ENCODE results near the gene C19orf85. TPM values are rescaled to one million over a fixed set of nuclear protein-coding genes. Genes with fewer than 3 reads are reported as not detected.
"Not testable (repeated sequence)": the region's sequence is repeated elsewhere in the genome, so short reads cannot be mapped to it uniquely, and the experiment has no call there.

Gene C19orf85
- polyA plus RNA-seq, 1 experiment, result not detected

DNA sequence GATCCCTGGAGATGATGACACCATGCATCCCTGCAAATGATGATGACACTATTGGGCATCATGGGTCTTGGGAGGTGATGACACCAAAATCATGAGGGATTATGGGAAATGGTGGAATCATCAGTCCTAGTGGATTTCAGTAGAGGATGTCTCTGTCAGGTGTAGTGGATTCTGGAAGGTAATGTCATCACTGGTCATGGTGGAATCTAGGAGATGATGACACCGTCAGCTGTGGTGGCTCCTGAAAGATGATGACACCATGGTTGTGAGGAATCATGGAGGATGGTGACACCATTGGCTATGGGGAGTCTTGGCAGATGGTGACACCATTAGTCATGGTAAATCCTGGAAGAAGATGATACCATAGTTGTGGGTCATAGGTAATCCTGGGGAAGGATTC lies 33.4 kb downstream of the C19orf85 start:
- TF ChIP-seq, protein P1, sequence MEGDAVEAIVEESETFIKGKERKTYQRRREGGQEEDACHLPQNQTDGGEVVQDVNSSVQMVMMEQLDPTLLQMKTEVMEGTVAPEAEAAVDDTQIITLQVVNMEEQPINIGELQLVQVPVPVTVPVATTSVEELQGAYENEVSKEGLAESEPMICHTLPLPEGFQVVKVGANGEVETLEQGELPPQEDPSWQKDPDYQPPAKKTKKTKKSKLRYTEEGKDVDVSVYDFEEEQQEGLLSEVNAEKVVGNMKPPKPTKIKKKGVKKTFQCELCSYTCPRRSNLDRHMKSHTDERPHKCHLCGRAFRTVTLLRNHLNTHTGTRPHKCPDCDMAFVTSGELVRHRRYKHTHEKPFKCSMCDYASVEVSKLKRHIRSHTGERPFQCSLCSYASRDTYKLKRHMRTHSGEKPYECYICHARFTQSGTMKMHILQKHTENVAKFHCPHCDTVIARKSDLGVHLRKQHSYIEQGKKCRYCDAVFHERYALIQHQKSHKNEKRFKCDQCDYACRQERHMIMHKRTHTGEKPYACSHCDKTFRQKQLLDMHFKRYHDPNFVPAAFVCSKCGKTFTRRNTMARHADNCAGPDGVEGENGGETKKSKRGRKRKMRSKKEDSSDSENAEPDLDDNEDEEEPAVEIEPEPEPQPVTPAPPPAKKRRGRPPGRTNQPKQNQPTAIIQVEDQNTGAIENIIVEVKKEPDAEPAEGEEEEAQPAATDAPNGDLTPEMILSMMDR (IDR thresholded peaks at IDR 0.05; ENCODE audit: low read depth, low read length), result no peak
- no peak overlapping the region for H3K4me3 ChIP-seq (ENCODE audit: low read depth, low read length)
- peaks cover 9% of the 10 kb centered on the region for H3K27me3 ChIP-seq (ENCODE audit: control insufficient read depth, insufficient read depth, low read length)
- H3K27ac ChIP-seq (ENCODE audit: low read depth, low read length), result no peak overlapping the region
- ChIA-PET POLR2A (interaction anchor here (0.5 kb wide), 1 partner anchor 303 kb away, joined by 3 read pairs; no protein-coding TSS in a partner anchor), CTCF (no interaction called here)
- H3K9me3 ChIP-seq (ENCODE audit: control insufficient read depth, insufficient read depth, low read length), result peaks cover 16% of the 10 kb centered on the region; the same call in 1 of the 2 replicates
- no peak for DNase-seq (ENCODE audit: low read depth, low spot score)

DNA sequence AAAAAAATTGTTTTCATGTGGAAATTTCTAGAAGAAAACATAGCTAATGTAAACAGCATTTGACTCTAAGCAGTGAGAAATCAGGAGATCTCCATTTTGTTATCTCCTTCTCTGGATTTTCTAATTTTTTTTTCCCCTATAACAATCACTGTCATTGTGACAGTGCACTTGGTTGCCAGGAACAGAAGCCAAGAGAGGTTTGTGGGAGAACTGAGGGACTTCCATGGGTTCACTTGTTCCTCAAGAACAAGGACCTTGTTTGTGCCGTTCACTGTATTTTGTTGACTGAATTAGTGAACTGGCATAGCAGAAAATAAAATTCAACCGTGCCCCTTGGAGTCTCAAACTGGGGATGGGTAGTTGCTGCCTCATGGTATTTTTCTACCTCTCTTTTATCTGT lies 38.5 kb downstream of the C19orf85 start:
- DNase-seq (ENCODE audit: low read depth, low spot score), result no peak
- no peak overlapping the region for H3K4me3 ChIP-seq (ENCODE audit: low read depth, low read length)
- TF ChIP-seq, protein P1 (IDR thresholded peaks at IDR 0.05; ENCODE audit: low read depth, low read length), result no peak
- no peaks in the 10 kb centered on the region; the same call in 1 of the 2 replicates for H3K9me3 ChIP-seq (ENCODE audit: control insufficient read depth, insufficient read depth, low read length)
- no peak overlapping the region for H3K27ac ChIP-seq (ENCODE audit: low read depth, low read length)
- ChIA-PET CTCF (no interaction called here), POLR2A (no interaction called here)
- H3K27me3 ChIP-seq (ENCODE audit: control insufficient read depth, insufficient read depth, low read length), result peaks cover 16% of the 10 kb centered on the region

DNA sequence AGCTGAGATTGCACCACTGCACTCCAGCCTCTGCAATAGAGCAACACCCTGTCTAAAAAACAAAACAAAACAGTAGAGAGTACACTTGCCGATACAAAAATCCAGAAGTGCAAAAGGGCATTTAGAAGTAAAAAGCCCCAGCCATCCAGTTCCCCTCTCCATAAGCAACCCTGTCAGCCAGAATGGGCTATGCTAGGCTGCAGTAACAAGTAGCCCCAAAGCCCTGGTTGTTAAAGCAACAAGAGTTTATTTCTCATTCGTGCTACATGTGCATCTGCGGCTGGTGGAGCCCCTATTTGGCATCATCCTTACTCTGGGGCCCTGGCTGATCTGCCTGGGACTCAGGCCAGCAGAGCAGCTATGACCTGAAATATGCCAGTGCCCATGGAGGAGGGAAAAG lies 40.0 kb downstream of the C19orf85 start:
- DNase-seq (ENCODE audit: low read depth, low spot score), result no peak
- TF ChIP-seq, protein P1 (IDR thresholded peaks at IDR 0.05; ENCODE audit: low read depth, low read length), result no peak
- ChIA-PET POLR2A (no interaction called here), CTCF (interaction anchor here (0.6 kb wide), 1 partner anchor 943 kb away, joined by 5 read pairs; no protein-coding TSS in a partner anchor)
- H3K27ac ChIP-seq (ENCODE audit: low read depth, low read length), result no peak overlapping the region
- H3K4me3 ChIP-seq (ENCODE audit: low read depth, low read length), result no peak overlapping the region
- peaks cover 16% of the 10 kb centered on the region for H3K27me3 ChIP-seq (ENCODE audit: control insufficient read depth, insufficient read depth, low read length)
- peaks cover 4% of the 10 kb centered on the region; the same call in 1 of the 2 replicates for H3K9me3 ChIP-seq (ENCODE audit: control insufficient read depth, insufficient read depth, low read length)

DNA sequence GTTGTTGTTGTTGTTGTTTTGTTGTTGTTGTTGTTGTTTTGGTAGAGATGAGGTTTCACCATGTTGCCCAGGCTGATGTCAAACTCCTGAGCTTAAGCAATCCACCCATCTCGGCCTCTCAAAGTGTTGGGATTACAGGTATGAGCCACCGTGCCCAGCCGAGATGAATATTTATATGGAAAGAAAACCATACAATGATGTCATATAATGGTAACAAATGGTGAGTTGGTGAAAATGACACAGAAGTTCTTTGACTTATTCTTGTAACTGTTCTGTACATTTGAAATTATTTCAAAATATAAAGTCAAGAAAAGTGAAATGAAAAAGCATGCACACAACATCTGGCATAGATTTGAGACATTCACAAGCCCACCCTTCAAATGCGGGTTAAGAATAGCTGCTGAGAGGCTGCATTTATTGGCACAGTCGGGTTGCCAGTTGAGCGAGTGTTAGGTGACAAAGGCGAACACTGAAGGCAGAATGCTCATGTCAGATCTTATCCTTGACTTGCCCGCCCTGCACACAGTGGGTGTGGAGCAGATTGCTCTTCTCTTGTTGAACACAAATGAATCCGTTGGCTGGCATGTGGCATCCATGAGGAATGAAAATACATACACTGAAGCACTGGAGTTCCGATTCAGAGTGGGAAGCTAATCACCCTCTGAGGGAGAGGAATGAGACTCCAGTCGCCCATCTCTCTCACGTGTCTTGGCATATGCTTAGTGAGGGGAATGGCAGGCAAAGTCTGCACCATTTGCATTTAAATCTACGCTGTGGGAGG lies 41.1 kb downstream of the C19orf85 start:
- TF ChIP-seq, protein P1 (IDR thresholded peaks at IDR 0.05; ENCODE audit: low read depth, low read length), result no peak
- no peak overlapping the region for H3K27ac ChIP-seq (ENCODE audit: low read depth, low read length)
- peaks cover 18% of the 10 kb centered on the region for H3K27me3 ChIP-seq (ENCODE audit: control insufficient read depth, insufficient read depth, low read length)
- no peak for DNase-seq (ENCODE audit: low read depth, low spot score)
- peaks cover 6% of the 10 kb centered on the region; the same call in 1 of the 2 replicates for H3K9me3 ChIP-seq (ENCODE audit: control insufficient read depth, insufficient read depth, low read length)
- POLR2A ChIA-PET, result no interaction called here
- H3K4me3 ChIP-seq (ENCODE audit: low read depth, low read length), result no peak overlapping the region
- CTCF ChIA-PET, result no interaction called here

DNA sequence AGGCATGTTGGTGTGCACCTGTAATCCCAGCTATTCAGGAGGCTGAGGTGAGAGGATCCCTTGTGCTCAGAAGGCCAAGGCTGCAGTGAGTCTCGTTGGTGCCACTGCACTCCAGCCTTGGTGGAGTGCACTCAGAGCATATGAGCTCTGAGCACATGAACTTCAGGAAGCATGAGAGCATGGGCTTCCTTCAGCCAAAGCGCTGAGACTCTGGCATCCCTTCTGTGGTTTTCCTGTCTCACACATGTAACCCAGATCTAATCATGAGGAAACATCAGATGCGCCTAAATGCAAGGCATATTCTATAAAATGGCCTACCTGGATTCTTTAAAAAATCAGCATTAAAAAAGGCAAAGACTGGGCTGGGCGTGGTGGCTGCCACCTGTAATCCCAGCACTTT lies 43.3 kb downstream of the C19orf85 start:
- H3K27ac ChIP-seq (ENCODE audit: low read depth, low read length); H3K4me3 ChIP-seq (ENCODE audit: low read depth, low read length); DNase-seq (ENCODE audit: low read depth, low spot score); H3K9me3 ChIP-seq (ENCODE audit: control insufficient read depth, insufficient read depth, low read length): not testable (repeated sequence)
- ChIA-PET CTCF (interaction anchor here (1.0 kb wide), 1 partner anchor 281 kb away, joined by 3 read pairs; no protein-coding TSS in a partner anchor), POLR2A (interaction anchor here (1.2 kb wide), 1 partner anchor 14 kb away, joined by 4 read pairs; no protein-coding TSS in a partner anchor)
- peaks cover 17% of the 10 kb centered on the region for H3K27me3 ChIP-seq (ENCODE audit: control insufficient read depth, insufficient read depth, low read length)
